Lower leg skin (tissue), 3 donors: ENCODE data around the gene GPR37L1.

Source experiments
- CTCF ChIP-seq, 3 donors: fragments of 450-650 bp; IDR thresholded peaks; one replicate each; pipeline ENCODE4 v1.5.1; 2016; ENCODE audit warnings: antibody characterized with exemption in 3 of 3, mild to moderate bottlenecking in 3 of 3, moderate library complexity in 2 of 3
- POLR2A ChIP-seq, 2 donors: fragments of 450-650 bp; IDR thresholded peaks; one replicate each; pipeline ENCODE4 v1.6.1; 2016 to 2017; ENCODE audit warnings: antibody characterized with exemption in 2 of 2, mild to moderate bottlenecking in 1 of 2, moderate library complexity in 1 of 2

DNA sequence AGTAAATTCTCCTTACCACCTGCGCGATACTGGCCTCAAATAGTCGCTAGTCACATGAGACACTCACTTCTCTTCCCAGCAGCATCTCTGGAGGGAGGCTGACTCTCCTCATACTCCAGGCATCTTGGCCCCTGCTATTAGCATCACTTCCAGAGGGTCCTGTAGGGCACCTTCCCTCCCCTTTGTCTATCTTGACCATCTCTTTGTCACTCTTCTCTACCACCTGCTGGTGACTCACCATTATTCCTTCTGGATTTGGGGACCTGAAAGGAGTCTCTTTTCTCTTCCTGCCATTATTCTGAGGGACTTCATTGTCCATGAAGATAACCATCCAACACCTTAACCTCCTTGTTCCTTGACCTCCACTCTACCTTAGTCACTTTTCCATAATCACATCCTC lies 31.7 kb upstream of the GPR37L1 start:
- no peak for TF ChIP-seq CTCF (IDR thresholded peaks at IDR 0.05)
- TF ChIP-seq POLR2A (IDR thresholded peaks at IDR 0.05): no peak
